HuH-7 (cell line): Measurements from ENCODE around the gene ACSL3.
"Not testable (repeated sequence)": the region's sequence is repeated elsewhere in the genome, so short reads cannot be mapped to it uniquely, and the experiment has no call there.

Source experiments
- DNase-seq: peaks from one replicate; pipeline ENCODE4 v3.0.0; 2011; ENCODE audit warnings: low spot score

The ACSL3 gene

GRCh38 chr2:222912117-222912516, 51.3 kb downstream of the ACSL3 start:
- DNase-seq: no peak

- DNase-seq: no peak
Observed at GRCh38 chr2:222912776-222913175, 51.9 kb downstream of the ACSL3 start.

GRCh38 chr2:222915092-222915957, 54.5 kb downstream of the ACSL3 start:
- DNase-seq: no peak

GRCh38 chr2:222916229-222917197, 55.7 kb downstream of the ACSL3 start:
- DNase-seq: no peak

- DNase-seq: not testable (repeated sequence)
Observed at GRCh38 chr2:222917212-222917611, 56.4 kb downstream of the ACSL3 start.

- no peak for DNase-seq
Observed at GRCh38 chr2:222919841-222920526, 59.1 kb downstream of the ACSL3 start.

- no peak for DNase-seq
Observed at GRCh38 chr2:222920657-222921186, 59.9 kb downstream of the ACSL3 start.

GRCh38 chr2:222922019-222922800, 61.4 kb downstream of the ACSL3 start:
- no peak for DNase-seq

GRCh38 chr2:222926915-222927314, 66.1 kb downstream of the ACSL3 start:
- no peak for DNase-seq

- DNase-seq: no peak
Observed at GRCh38 chr2:222927600-222927999, 66.8 kb downstream of the ACSL3 start.

- no peak for DNase-seq
Observed at GRCh38 chr2:222928335-222928734, 67.5 kb downstream of the ACSL3 start.

- no peak for DNase-seq
Observed at GRCh38 chr2:222930862-222931261, 70.0 kb downstream of the ACSL3 start.

- no peak for DNase-seq
Observed at GRCh38 chr2:222931659-222932058, 70.8 kb downstream of the ACSL3 start.

GRCh38 chr2:222933458-222933857, 72.6 kb downstream of the ACSL3 start:
- no peak for DNase-seq

GRCh38 chr2:222935688-222936298, 75.0 kb downstream of the ACSL3 start:
- no peak for DNase-seq

GRCh38 chr2:222936705-222937104, 75.9 kb downstream of the ACSL3 start:
- no peak for DNase-seq

GRCh38 chr2:222938327-222938726, 77.5 kb downstream of the ACSL3 start:
- DNase-seq: no peak

- no peak for DNase-seq
Observed at GRCh38 chr2:222939208-222939856, 78.5 kb downstream of the ACSL3 start.

- no peak for DNase-seq
Observed at GRCh38 chr2:222939979-222940378, 79.1 kb downstream of the ACSL3 start.

- no peak for DNase-seq
Observed at GRCh38 chr2:222941510-222942032, 80.7 kb downstream of the ACSL3 start.
